K562 (cell line): ENCODE measurements around the gene DOK1. TPM values are rescaled to one million over a fixed set of nuclear protein-coding genes. Genes with fewer than 3 reads are reported as not detected.

ENCODE experiments used
- C11orf30 ChIP-seq: fragments of 450-650 bp; IDR thresholded peaks from 2 replicates; pipeline ENCODE4 v1.6.1; 2016; ENCODE audit warnings: low read depth, mild to moderate bottlenecking
- FOXA3 ChIP-seq, 2 experiments: fragments of 450-650 bp in 1 of 2; sonication (generic) in 1 of 2; formaldehyde crosslinking; IDR thresholded peaks in 1 of 2; conservative IDR thresholded peaks in 1 of 2; 2 replicates each; pipeline versions ENCODE4 v1.4.0 to v1.8.0; 2020 to 2022; ENCODE audit warnings: mild to moderate bottlenecking in 2 of 2, missing genetic modification reagents in 1 of 2
- ZNF316 ChIP-seq: fragments of 450-650 bp; IDR thresholded peaks from 2 replicates; pipeline ENCODE4 v1.6.1; 2016
- polyA plus RNA-seq, 8 experiments: library from polyadenylated mRNA; depleted of rRNA in 4 of 8; stranded (reverse) in 5 of 8; unstranded in 3 of 8; fragments of >200 nt; fragmentation: Nextera tagmentation in 2 of 8; fragmentation: Illumina TruSeq in 1 of 8; extraction: Ambion mirVana in 2 of 8; extraction: Trizol in 1 of 8; gene quantifications; 2 replicates each; pipeline versions ENCODE4 v1.2.1 to v1.2.3, GENCODE V29; 2011 to 2014; ENCODE audit warnings: inconsistent platforms in 1 of 8, missing spikeins in 1 of 8
- total RNA-seq, 7 experiments: library from RNA; depleted of rRNA in 6 of 7; stranded (reverse); fragments of >200 nt in 6 of 7; fragmentation: Illumina TruSeq in 2 of 7; extraction: Trizol in 2 of 7; gene quantifications; 2 replicates each; pipeline versions ENCODE4 v1.2.1 to v1.2.3, GENCODE V29; 2011 to 2021; ENCODE audit warnings: low replicate concordance in 1 of 7
- TF ChIP-seq, protein P1 (sequence below), 2 experiments: fragments of 450-650 bp; formaldehyde crosslinking in 1 of 2; IDR thresholded peaks; 2 replicates each; pipeline versions ENCODE4 v1.4.0 to v1.6.1; 2014 to 2020; ENCODE audit warnings: mild to moderate bottlenecking in 2 of 2, borderline replicate concordance in 1 of 2, low read depth in 1 of 2
- TF ChIP-seq, protein P2 (sequence below): fragments of 450-650 bp; formaldehyde crosslinking; IDR thresholded peaks from 2 replicates; pipeline ENCODE4 v1.4.0; 2020; ENCODE audit warnings: mild to moderate bottlenecking, moderate library complexity

Gene DOK1
- total and polyA plus RNA-seq, 9 of the 15 experiments (the other 6 are each of a cell fraction or from before 2014, with no cell fraction given) = 0.59 to 36.4 (median 16.1) TPM

DNA sequence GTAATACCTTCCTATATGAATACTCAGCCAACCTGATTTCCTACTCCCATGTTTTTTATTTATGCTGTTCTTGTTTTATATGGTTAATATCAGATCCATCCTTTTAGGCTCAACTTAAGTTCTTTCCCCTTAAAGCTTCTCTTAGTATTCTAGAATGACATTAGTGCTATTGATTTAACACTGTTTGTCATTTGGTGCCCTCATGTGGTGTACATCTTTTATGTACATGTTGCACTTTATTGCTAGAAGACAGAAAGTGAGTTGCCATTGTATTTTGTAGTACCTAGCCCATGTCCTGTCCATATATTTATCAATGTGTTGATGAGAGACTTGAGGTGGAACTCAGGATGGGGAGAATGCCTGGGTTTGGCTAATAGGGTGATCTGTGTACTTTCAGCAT is 22.3 kb upstream of the DOK1 start (continued):
- TF ChIP-seq, protein P1, sequence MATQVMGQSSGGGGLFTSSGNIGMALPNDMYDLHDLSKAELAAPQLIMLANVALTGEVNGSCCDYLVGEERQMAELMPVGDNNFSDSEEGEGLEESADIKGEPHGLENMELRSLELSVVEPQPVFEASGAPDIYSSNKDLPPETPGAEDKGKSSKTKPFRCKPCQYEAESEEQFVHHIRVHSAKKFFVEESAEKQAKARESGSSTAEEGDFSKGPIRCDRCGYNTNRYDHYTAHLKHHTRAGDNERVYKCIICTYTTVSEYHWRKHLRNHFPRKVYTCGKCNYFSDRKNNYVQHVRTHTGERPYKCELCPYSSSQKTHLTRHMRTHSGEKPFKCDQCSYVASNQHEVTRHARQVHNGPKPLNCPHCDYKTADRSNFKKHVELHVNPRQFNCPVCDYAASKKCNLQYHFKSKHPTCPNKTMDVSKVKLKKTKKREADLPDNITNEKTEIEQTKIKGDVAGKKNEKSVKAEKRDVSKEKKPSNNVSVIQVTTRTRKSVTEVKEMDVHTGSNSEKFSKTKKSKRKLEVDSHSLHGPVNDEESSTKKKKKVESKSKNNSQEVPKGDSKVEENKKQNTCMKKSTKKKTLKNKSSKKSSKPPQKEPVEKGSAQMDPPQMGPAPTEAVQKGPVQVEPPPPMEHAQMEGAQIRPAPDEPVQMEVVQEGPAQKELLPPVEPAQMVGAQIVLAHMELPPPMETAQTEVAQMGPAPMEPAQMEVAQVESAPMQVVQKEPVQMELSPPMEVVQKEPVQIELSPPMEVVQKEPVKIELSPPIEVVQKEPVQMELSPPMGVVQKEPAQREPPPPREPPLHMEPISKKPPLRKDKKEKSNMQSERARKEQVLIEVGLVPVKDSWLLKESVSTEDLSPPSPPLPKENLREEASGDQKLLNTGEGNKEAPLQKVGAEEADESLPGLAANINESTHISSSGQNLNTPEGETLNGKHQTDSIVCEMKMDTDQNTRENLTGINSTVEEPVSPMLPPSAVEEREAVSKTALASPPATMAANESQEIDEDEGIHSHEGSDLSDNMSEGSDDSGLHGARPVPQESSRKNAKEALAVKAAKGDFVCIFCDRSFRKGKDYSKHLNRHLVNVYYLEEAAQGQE (IDR thresholded peaks at IDR 0.05; ENCODE audit: borderline replicate concordance) = peak; percentile 71
- TF ChIP-seq, protein P1 (CRISPR knock-in tag; IDR thresholded peaks at IDR 0.05; ENCODE audit: low read depth) = no peak
- TF ChIP-seq ZNF316 = peak; percentile 77
- TF ChIP-seq, protein P2, sequence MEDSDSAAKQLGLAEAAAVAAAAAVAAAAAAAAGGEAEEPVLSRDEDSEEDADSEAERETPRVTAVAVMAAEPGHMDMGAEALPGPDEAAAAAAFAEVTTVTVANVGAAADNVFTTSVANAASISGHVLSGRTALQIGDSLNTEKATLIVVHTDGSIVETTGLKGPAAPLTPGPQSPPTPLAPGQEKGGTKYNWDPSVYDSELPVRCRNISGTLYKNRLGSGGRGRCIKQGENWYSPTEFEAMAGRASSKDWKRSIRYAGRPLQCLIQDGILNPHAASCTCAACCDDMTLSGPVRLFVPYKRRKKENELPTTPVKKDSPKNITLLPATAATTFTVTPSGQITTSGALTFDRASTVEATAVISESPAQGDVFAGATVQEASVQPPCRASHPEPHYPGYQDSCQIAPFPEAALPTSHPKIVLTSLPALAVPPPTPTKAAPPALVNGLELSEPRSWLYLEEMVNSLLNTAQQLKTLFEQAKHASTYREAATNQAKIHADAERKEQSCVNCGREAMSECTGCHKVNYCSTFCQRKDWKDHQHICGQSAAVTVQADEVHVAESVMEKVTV (CRISPR knock-in tag) = peak; percentile 69; the same call in 1 of the 2 replicates
- peak in 1 of 2 experiments; percentile 42; a peak in 1 of 4 replicates for TF ChIP-seq FOXA3 (CRISPR knock-in tag; conservative IDR thresholded peaks at IDR 0.05 in 1 of 2, IDR thresholded peaks at IDR 0.05 in 1 of 2)
- TF ChIP-seq C11orf30 = peak; percentile 71
- TF ChIP-seq, all 486 proteins: peak for 9
